ENCODE measurements around the gene CACUL1. TPM values are rescaled to one million over a fixed set of nuclear protein-coding genes. Genes with fewer than 3 reads are reported as not detected.
"Not testable (repeated sequence)": the region's sequence is repeated elsewhere in the genome, so short reads cannot be mapped to it uniquely, and the experiment has no call there.

Gene CACUL1
- total RNA-seq, 1 donor from 2014 or later, result 32.1 TPM

- Mint-ChIP-seq H3K36me3 (ENCODE audit: low read depth) (no peaks in the 10 kb centered on the region), H3K27me3 (ENCODE audit: low read depth) (peaks cover 2% of the 10 kb centered on the region), H3K9me3 (ENCODE audit: low read depth) (peaks cover 7% of the 10 kb centered on the region), H3K27ac (ENCODE audit: unreplicated experiment) (peak overlapping the region; percentile 64), H3K4me1 (ENCODE audit: low read depth) (peaks cover 18% of the 10 kb centered on the region), H3K4me3 (ENCODE audit: unreplicated experiment) (no peak overlapping the region)
- DNase-seq (ENCODE audit: low spot score), result no peak
- TF ChIP-seq CTCF (IDR thresholded peaks at IDR 0.05), result no peak
Observed at GRCh38 chr10:118798231-118798662, 43.5 kb upstream of the CACUL1 start.

GRCh38 chr10:118794971-118795370 is 40.2 kb upstream of the CACUL1 start:
- not testable (repeated sequence) for H3K9me3 Mint-ChIP-seq (ENCODE audit: low read depth); H3K27me3 Mint-ChIP-seq (ENCODE audit: low read depth); H3K27ac Mint-ChIP-seq (ENCODE audit: unreplicated experiment); H3K36me3 Mint-ChIP-seq (ENCODE audit: low read depth); DNase-seq (ENCODE audit: low spot score); H3K4me3 Mint-ChIP-seq (ENCODE audit: unreplicated experiment)
- peaks cover 18% of the 10 kb centered on the region for H3K4me1 Mint-ChIP-seq (ENCODE audit: low read depth)

GRCh38 chr10:118793545-118793944 is 38.8 kb upstream of the CACUL1 start:
- Mint-ChIP-seq H3K27ac (ENCODE audit: unreplicated experiment) (no peak overlapping the region), H3K27me3 (ENCODE audit: low read depth) (peaks cover 9% of the 10 kb centered on the region), H3K36me3 (ENCODE audit: low read depth) (no peaks in the 10 kb centered on the region), H3K9me3 (ENCODE audit: low read depth) (peaks cover 7% of the 10 kb centered on the region), H3K4me1 (ENCODE audit: low read depth) (peaks cover 11% of the 10 kb centered on the region), H3K4me3 (ENCODE audit: unreplicated experiment) (no peak overlapping the region)
- DNase-seq (ENCODE audit: low spot score), result no peak
- no peak for TF ChIP-seq CTCF (IDR thresholded peaks at IDR 0.05)

GRCh38 chr10:118792526-118792925 is 37.8 kb upstream of the CACUL1 start:
- peaks cover 15% of the 10 kb centered on the region for H3K27me3 Mint-ChIP-seq (ENCODE audit: low read depth)
- H3K27ac Mint-ChIP-seq (ENCODE audit: unreplicated experiment), result no peak overlapping the region

GRCh38 chr10:118790058-118790457 is 35.3 kb upstream of the CACUL1 start:
- no peak for TF ChIP-seq CTCF (IDR thresholded peaks at IDR 0.05)
- Mint-ChIP-seq H3K27me3 (ENCODE audit: low read depth) (peaks cover 15% of the 10 kb centered on the region), H3K36me3 (ENCODE audit: low read depth) (no peaks in the 10 kb centered on the region), H3K4me3 (ENCODE audit: unreplicated experiment) (no peak overlapping the region), H3K9me3 (ENCODE audit: low read depth) (no peaks in the 10 kb centered on the region), H3K27ac (ENCODE audit: unreplicated experiment) (no peak overlapping the region), H3K4me1 (ENCODE audit: low read depth) (no peaks in the 10 kb centered on the region)
- no peak for DNase-seq (ENCODE audit: low spot score)

More at GRCh38 chr10:118792526-118792925, 37.8 kb upstream of the CACUL1 start:
- Mint-ChIP-seq H3K4me1 (ENCODE audit: low read depth) (peaks cover under 1% of the 10 kb centered on the region), H3K4me3 (ENCODE audit: unreplicated experiment) (no peak overlapping the region), H3K36me3 (ENCODE audit: low read depth) (no peaks in the 10 kb centered on the region), H3K9me3 (ENCODE audit: low read depth) (peaks cover 7% of the 10 kb centered on the region)
- DNase-seq (ENCODE audit: low spot score), result no peak
- no peak for TF ChIP-seq CTCF (IDR thresholded peaks at IDR 0.05)

- H3K4me3 Mint-ChIP-seq (ENCODE audit: unreplicated experiment), result no peak overlapping the region
Observed at GRCh38 chr10:118785551-118785950, 30.8 kb upstream of the CACUL1 start.

More at GRCh38 chr10:118785551-118785950, 30.8 kb upstream of the CACUL1 start:
- H3K4me1 Mint-ChIP-seq (ENCODE audit: low read depth), result no peaks in the 10 kb centered on the region
- no peak for DNase-seq (ENCODE audit: low spot score)
- no peak overlapping the region for H3K27ac Mint-ChIP-seq (ENCODE audit: unreplicated experiment)
- H3K36me3 Mint-ChIP-seq (ENCODE audit: low read depth), result no peaks in the 10 kb centered on the region
- peaks cover 14% of the 10 kb centered on the region for H3K27me3 Mint-ChIP-seq (ENCODE audit: low read depth)
- no peaks in the 10 kb centered on the region for H3K9me3 Mint-ChIP-seq (ENCODE audit: low read depth)
- TF ChIP-seq CTCF (IDR thresholded peaks at IDR 0.05), result no peak
